NCI-H128 (cell line): ENCODE measurements around the gene ELF2.
"Not testable (repeated sequence)": the region's sequence is repeated elsewhere in the genome, so short reads cannot be mapped to it uniquely, and the experiment has no call there.

ENCODE experiments used
- DNase-seq: peaks from one replicate; lab custom pipeline; 2025; ENCODE audit not compliant: unreplicated experiment; lab: John Stamatoyannopoulos, UW

Gene ELF2

GRCh38 chr4:139144911-139145551 lies 32.0 kb downstream of the ELF2 start:
- no peak for DNase-seq

- no peak for DNase-seq
Observed at GRCh38 chr4:139144161-139144859, 32.7 kb downstream of the ELF2 start.

- DNase-seq = no peak
Observed at GRCh38 chr4:139142980-139143379, 34.0 kb downstream of the ELF2 start.

GRCh38 chr4:139142087-139142486 lies 34.9 kb downstream of the ELF2 start:
- DNase-seq = no peak

- no peak for DNase-seq
Observed at GRCh38 chr4:139137763-139138162, 39.3 kb downstream of the ELF2 start.

- DNase-seq = no peak
Observed at GRCh38 chr4:139134403-139134802, 42.6 kb downstream of the ELF2 start.

- no peak for DNase-seq
Observed at GRCh38 chr4:139131209-139131870, 45.7 kb downstream of the ELF2 start.

GRCh38 chr4:139129206-139129605 lies 47.8 kb downstream of the ELF2 start:
- no peak for DNase-seq

- no peak for DNase-seq
Observed at GRCh38 chr4:139126898-139127297, 50.1 kb downstream of the ELF2 start.

- DNase-seq = no peak
Observed at GRCh38 chr4:139123910-139124309, 53.1 kb downstream of the ELF2 start.

GRCh38 chr4:139118365-139118764 lies 58.7 kb downstream of the ELF2 start:
- no peak for DNase-seq

GRCh38 chr4:139115226-139115625 lies 61.8 kb downstream of the ELF2 start:
- no peak for DNase-seq

GRCh38 chr4:139114795-139115194 lies 62.2 kb downstream of the ELF2 start:
- DNase-seq = not testable (repeated sequence)

- no peak for DNase-seq
Observed at GRCh38 chr4:139112650-139113049, 64.4 kb downstream of the ELF2 start.

- DNase-seq = no peak
Observed at GRCh38 chr4:139108567-139109128, 68.4 kb downstream of the ELF2 start.

- DNase-seq = peak; percentile 75
Observed at GRCh38 chr4:139099366-139099982, 77.5 kb downstream of the ELF2 start.

GRCh38 chr4:139092271-139092670 lies 84.7 kb downstream of the ELF2 start:
- DNase-seq = no peak

GRCh38 chr4:139085141-139085540 lies 91.9 kb downstream of the ELF2 start:
- no peak for DNase-seq

- DNase-seq = no peak
Observed at GRCh38 chr4:139084804-139085093, 92.3 kb downstream of the ELF2 start.

- DNase-seq = peak; percentile 63
Observed at GRCh38 chr4:139083956-139084803, 92.8 kb downstream of the ELF2 start.

- DNase-seq = no peak
Observed at GRCh38 chr4:139083607-139083955, 93.4 kb downstream of the ELF2 start.
